GM08714 (cell line): ENCODE measurements around the gene ZNF618.

Experiments
- H3K4me3 ChIP-seq: fragments of 200-500 bp; sonication (Bioruptor generic); 2 replicates; pipeline ENCODE4 v1.5.1; 2014; ENCODE audit warnings: mild to moderate bottlenecking, low read length, inconsistent platforms
- ZNF274 ChIP-seq: IDR thresholded peaks from 2 replicates; pipeline ENCODE4 v1.6.1; 2012; ENCODE audit warnings: mild to moderate bottlenecking, low read depth, low read length

ZNF618 gene

DNA sequence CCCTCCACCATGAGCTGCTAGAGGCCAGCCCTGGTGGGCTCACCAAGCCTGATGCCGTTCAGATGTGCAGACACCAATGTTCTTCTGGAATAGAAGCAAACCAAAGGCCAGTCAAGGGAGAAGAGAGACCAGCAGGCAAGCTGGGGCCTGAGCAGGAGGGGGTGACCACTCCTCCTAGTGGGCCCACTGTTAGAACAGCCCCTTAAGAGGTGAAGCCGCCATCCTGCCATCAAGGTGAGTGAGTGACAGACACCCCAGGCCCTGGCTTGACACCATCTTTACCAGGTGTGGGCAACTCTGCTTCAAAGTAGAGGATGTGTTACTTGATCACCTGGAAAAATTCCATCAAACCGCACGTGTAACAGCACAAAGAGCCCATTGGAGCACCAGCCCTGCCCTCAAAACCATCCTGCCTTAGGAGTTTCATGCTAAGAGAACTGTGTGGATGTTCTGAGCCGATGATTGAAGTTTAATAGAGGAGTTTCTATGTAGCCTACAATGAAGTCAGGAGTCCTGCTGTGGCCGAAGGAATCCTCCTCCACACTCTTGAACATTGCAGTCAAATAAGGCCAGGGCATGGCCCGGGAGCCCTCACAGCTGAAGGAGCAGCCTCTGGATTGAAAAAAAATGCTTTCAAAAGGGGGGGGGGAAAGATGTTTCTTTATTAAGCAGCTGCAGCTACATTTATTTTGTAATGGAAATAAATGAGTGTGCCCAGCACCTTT, 181.2 kb downstream of the ZNF618 start:
- TF ChIP-seq ZNF274: no peak
- H3K4me3 ChIP-seq: no peak overlapping the region

DNA sequence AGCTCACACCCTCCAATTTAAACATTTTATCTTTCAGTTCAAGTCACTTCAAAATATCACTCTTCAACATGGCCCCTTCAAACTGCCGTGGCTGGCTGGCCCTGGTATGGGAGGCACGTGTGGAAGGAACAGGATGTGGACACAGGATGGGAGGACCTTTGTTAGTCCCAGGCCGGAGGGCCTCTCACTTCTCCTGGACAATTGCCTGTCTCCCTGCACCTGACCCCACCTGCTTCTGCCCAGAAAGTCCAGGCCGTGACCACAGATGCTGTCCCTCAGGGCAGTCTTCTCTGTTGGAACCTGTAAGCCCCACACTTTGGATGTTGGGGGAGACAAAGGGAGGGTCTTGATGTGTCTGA, 182.6 kb downstream of the ZNF618 start:
- no peak for TF ChIP-seq ZNF274

DNA sequence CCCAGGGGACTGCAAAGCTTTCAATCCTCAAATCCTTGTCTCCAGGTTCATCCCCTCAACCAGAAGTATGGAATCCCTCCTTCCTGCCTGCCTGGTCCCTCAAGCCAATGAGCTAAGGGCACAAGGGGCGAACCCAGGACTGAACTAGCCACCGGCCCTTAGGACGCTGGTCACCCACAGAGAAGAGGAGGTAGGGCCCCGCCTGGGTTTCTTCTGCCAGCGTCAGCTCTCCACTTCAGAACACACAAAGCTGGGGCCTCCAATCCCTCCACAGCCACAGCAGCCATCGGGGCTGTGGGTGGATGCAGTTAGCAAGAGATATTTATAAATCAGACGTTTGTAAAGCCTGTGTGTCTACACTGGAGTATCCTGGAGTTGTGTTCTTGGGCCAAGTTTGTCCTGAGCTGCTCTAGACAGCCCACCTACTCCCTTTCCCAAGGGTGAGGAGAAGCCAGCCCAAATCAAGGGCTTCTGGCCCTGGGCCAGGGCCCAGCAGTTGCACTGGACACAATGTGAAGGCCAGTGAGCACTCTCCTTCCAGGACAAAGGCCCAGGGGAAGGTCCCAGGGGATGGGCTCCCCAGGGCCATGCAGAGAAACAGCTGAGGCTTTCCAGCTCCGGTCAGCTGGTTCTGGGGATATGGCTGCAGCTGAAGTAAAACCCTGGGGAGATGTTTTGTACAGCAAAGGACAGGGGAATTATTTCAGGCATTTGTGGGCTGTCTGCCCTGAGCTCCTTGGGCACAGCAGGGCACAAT, 183.1 kb downstream of the ZNF618 start:
- no peak overlapping the region for H3K4me3 ChIP-seq
- TF ChIP-seq ZNF274: no peak

More for the DNA sequence above, 182.6 kb downstream of the ZNF618 start:
- no peak overlapping the region for H3K4me3 ChIP-seq

DNA sequence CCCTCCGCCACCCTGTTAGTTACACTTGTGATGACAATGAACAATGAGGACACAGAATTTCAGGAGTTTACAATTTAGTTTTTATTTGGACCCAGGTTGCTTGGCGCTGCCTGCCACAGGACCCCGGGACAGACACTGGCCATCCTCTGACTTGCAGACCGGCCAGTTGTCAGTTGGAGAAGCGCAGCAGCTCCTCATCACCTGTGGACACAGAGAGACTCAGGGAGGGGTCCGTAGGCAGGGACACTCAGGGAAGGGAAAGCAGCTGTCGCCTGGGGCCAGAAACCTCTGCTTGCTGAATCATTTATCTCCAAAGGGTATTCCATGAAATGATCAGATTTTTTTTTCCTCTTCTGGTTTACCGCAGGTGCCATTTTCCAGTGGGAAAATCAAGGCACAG, 184.0 kb downstream of the ZNF618 start:
- no peak overlapping the region for H3K4me3 ChIP-seq

DNA sequence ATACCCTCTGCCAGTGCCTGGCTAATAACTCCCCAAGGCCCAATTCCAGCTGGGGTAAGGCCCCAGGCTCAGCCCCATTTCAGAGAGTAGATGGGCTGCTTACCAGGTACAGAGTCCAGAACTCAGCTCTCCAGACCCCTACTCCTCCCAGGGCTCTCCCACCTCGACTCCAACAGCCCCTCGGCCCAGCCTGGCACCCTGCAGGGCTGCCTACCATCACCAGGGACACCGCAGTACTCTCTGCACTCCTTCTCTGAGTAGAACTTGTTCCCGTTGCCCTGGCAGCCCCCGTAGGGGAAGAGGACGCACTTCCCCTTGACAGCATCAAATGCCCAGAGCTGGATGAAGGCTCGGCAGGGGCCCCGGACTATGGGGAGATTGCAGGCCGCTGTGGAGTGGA, 184.6 kb downstream of the ZNF618 start:
- no peak for TF ChIP-seq ZNF274
- no peak overlapping the region for H3K4me3 ChIP-seq

More for the DNA sequence above, 184.0 kb downstream of the ZNF618 start:
- no peak for TF ChIP-seq ZNF274

DNA sequence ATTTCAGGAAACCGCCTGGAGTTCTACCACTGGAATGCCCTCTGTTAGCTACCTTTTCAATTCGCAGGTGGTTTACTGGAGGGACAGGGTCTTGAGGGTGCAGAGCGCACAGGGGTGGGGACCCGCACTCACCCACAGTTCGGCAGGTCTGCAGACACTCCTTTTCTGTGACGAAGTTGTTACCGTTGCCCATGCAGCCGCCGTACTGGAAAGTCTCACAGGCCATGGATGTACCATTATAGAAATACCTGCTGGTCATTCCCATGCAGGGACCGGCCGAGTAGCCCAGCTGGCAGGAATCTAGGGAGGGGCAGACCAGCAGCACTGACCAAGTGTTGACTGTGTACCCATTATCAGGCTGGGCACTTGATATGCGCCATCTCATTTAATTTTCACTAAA, 185.2 kb downstream of the ZNF618 start:
- H3K4me3 ChIP-seq: no peak overlapping the region
- TF ChIP-seq ZNF274: no peak

DNA sequence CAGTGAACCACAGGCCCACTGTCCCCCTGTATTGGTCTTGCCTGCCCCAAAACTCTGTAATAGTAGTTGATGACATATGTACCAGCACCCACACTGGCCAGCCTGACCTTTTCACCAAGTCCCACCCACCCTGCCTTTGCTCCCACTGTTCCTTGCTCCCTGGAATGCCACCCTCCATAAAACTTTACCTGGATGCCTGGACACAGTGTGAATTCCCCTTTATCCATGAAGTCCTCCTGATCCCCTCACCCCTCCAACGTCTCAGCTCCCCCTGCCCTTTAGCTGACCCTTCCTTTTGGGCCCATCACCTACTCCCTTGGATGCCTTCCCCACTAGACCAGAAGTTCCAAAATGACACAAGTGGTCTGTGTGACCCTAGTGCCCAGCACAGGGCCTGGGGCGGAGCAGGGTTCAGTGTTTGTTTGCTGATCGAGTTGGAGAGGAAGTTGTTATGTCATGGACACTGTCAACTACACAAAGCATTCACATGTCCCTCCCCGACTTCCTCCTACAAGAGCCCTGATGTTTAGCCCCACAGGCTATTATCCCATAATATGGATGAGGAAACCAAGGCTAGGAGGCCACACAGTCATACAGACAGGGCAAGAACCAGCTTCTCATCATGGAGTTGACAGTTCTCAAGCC, 185.8 kb downstream of the ZNF618 start:
- H3K4me3 ChIP-seq: no peak overlapping the region
- TF ChIP-seq ZNF274: no peak

DNA sequence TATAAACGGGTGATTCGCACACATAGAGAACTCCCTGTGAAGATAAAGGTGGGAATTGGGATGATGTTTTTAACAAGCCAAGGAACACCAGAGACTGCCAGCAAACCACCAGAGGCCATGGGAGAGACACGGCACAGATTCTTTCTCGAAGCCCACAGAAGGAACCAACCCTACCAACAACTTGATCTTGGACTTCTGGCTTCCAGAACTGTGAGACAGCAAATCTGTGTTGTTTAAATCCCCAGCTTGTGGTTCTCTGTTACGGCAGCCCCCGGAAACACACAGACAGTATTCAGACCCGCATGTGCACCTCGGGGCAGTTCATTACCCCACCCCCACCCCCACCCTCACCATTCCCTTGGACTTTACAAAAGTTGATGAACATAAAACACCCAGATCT, 189.2 kb downstream of the ZNF618 start:
- no peak overlapping the region for H3K4me3 ChIP-seq
- no peak for TF ChIP-seq ZNF274

DNA sequence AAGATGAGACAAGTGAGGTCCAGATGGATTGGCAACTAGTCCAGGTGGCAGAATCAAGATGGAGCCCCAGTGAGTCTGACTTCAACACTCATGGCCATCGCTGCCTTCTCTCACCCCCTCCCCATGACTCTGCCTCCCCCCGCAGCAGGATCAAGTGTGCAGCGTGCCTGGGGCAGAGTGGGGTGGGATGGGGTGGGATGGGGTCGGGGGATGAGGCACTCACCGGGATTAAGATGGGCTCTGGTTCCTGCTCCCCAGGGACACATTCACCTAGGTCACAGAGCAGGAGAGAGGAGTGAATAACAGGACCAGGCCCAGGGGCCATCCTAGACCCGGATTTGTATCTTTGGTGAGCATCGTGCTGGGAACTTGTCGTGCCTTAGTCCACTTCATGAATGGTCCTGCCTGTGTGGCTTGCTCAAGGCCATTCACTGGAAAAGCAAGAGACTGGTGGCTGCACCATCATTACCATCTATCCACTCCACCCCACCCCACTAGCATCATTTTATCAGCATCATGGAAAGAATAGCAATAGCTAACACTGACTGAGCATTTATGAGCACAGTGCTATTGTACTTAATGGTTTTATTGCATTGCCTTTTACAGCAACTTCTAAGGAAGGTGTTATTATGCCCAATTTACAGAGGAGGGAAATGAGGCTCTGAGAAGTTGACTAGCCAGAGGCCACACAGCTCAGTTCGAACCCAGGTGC, 193.5 kb downstream of the ZNF618 start:
- no peak overlapping the region for H3K4me3 ChIP-seq
- TF ChIP-seq ZNF274: no peak

DNA sequence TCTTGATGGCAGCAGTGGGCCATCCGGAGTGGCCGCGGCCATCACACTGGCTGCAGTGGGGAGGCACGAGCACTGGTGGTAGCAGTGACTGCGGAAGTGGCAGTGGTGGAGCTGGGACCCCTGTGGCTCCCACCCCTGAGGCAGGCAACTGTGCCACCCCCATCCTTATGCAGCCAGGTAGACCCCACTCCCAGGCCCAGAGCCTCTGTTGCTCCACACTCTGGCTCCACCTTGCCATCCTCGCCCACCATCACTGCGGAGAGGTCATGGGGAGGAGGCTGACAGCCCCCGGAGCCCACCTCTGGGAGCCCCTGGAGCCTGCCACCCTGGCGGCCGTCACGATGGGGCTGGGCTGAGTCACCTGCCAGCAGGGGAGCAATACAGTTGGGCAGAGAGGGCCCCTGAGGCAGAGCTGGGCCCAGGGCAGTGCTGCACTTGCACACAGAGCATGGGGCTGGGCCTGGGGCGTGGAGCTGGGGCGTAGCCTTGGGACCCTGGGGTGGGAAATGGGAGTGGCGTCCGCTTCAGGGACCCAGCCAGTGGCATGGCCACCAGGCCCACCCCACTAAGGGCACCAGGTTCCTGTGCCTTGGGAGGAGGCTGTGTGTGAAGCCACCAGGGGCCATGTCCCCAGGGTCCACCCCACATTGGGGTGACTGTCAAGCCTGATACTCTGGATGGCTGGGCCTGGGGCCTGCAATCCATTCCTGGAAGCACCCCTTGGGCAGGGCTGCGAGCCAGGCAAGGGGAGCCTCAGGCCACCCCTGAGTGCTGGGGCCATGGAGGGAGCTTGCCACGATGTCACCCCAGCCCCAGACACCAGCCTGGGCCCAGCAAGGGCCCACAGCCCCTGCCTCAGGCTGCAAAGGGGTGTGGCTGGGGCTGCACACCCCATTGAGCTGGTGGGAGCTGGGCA, 194.3 kb downstream of the ZNF618 start:
- no peak overlapping the region for H3K4me3 ChIP-seq
- no peak for TF ChIP-seq ZNF274

DNA sequence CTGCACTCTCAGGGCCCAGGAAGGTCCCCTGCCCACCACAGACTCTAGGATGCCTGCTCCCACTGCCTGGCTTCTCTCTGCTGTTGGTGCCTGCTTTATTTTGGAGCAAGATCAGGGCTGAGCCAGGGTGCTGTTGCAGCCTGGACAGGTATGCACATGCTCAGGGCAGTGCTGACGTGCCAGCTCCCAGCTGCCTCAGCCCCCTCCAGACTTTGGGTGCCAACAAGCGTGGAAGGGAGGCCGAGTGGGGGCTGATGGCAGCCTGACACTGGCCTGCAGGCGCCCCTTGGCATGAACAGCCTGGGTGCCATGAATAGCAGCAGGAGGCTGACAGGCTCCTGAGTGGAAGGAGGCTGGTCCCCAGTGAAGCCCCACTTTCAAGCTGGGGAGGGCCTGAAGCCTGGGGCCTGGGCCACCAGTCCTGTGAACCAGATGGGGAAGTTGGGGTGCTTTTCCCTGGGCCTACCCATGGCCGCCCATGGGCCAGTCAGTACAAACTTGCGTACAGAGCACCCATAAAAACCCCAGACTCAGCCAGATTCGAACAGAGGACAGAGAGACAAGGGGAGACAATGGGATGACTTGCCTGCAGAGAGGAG, 195.2 kb downstream of the ZNF618 start:
- H3K4me3 ChIP-seq: no peak overlapping the region
- no peak for TF ChIP-seq ZNF274

DNA sequence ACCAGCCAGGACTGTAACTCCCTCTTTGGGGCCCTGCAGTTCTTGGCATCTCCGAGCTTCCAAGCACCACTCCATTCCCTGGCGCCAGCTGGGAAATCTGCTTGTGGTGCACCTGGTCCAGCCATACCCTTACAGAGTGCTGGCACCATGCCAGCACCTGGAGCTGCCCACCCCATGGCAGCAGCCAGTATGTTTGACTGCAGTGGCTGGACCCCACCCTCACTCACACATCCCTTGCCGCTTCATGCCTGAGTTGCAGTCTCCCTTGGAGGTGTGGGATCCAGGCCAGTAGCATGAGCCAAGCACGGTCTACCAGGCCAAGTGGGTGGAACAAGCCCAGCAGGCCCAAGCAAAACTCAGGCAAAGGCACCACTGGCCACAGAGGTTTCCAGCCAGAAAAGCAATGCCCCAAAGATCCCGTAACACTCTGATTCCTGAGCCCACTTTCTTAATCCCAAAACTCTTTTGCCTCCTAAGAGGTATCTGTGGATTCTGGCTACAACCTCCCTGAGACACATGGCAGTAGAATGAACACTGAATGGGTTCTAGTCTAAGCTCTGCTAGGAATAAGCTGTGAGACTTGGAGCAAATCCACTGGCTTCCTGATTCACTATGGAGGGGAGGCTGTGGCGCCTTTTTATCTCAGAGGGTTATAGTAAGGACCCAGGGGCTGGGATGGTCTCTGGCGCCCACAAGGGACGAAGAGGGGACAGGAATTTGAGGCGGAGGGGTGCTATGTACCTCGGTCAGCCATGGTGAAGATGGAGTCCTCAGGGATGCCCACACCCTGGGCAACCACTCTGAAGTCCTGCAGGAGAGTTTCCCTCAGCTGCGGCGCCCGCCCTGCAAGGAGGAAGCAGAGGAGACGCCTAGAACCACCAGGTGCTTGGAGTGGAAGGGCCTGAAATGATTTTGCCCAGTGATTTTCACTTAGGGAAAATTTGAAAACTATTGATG, 196.4 kb downstream of the ZNF618 start:
- TF ChIP-seq ZNF274: no peak
- no peak overlapping the region for H3K4me3 ChIP-seq
